ENCODE results near the gene PHACTR1. TPM values are rescaled to one million over a fixed set of nuclear protein-coding genes. Genes with fewer than 3 reads are reported as not detected.

The PHACTR1 gene
- total RNA-seq, 1 donor from 2014 or later: 1.0 TPM

- no peak for DNase-seq (ENCODE audit: low read depth in 2 of 2)
Observed at GRCh38 chr6:13025893-13026499, 309.4 kb downstream of the PHACTR1 start.

GRCh38 chr6:13026557-13026956 is 310.0 kb downstream of the PHACTR1 start:
- DNase-seq (ENCODE audit: low read depth in 2 of 2): no peak

GRCh38 chr6:13027207-13027606 is 310.6 kb downstream of the PHACTR1 start:
- DNase-seq (ENCODE audit: low read depth in 2 of 2): no peak

GRCh38 chr6:13030396-13030795 is 313.8 kb downstream of the PHACTR1 start:
- DNase-seq (ENCODE audit: low read depth in 2 of 2): no peak

- DNase-seq (ENCODE audit: low read depth in 2 of 2): no peak
Observed at GRCh38 chr6:13032566-13032965, 316.0 kb downstream of the PHACTR1 start.

GRCh38 chr6:13033145-13033544 is 316.6 kb downstream of the PHACTR1 start:
- DNase-seq (ENCODE audit: low read depth in 2 of 2): no peak

GRCh38 chr6:13034316-13034715 is 317.7 kb downstream of the PHACTR1 start:
- DNase-seq (ENCODE audit: low read depth in 2 of 2): no peak

- no peak for DNase-seq (ENCODE audit: low read depth in 2 of 2)
Observed at GRCh38 chr6:13035606-13036005, 319.0 kb downstream of the PHACTR1 start.

- DNase-seq (ENCODE audit: low read depth in 2 of 2): no peak
Observed at GRCh38 chr6:13038315-13038714, 321.7 kb downstream of the PHACTR1 start.

- DNase-seq (ENCODE audit: low read depth in 2 of 2): peak in 1 of 2 donors; percentile 47
Observed at GRCh38 chr6:13038741-13039190, 322.2 kb downstream of the PHACTR1 start.

GRCh38 chr6:13044390-13044789 is 327.8 kb downstream of the PHACTR1 start:
- DNase-seq (ENCODE audit: low read depth in 2 of 2): peak in 1 of 2 donors; percentile 4

GRCh38 chr6:13044896-13045295 is 328.3 kb downstream of the PHACTR1 start:
- no peak for DNase-seq (ENCODE audit: low read depth in 2 of 2)

GRCh38 chr6:13045676-13046075 is 329.1 kb downstream of the PHACTR1 start:
- DNase-seq (ENCODE audit: low read depth in 2 of 2): no peak

GRCh38 chr6:13046084-13046483 is 329.5 kb downstream of the PHACTR1 start:
- DNase-seq (ENCODE audit: low read depth in 2 of 2): no peak

GRCh38 chr6:13048113-13048512 is 331.5 kb downstream of the PHACTR1 start:
- DNase-seq (ENCODE audit: low read depth in 2 of 2): no peak

GRCh38 chr6:13049666-13050254 is 333.2 kb downstream of the PHACTR1 start:
- DNase-seq (ENCODE audit: low read depth in 2 of 2): peak in 1 of 2 donors; percentile 31

- DNase-seq (ENCODE audit: low read depth in 2 of 2): no peak
Observed at GRCh38 chr6:13053006-13053461, 336.5 kb downstream of the PHACTR1 start.

GRCh38 chr6:13058051-13058450 is 341.5 kb downstream of the PHACTR1 start:
- DNase-seq (ENCODE audit: low read depth in 2 of 2): no peak

- no peak for DNase-seq (ENCODE audit: low read depth in 2 of 2)
Observed at GRCh38 chr6:13059026-13059425, 342.5 kb downstream of the PHACTR1 start.

GRCh38 chr6:13063300-13063918 is 346.8 kb downstream of the PHACTR1 start:
- DNase-seq (ENCODE audit: low read depth in 2 of 2): no peak

- no peak for DNase-seq (ENCODE audit: low read depth in 2 of 2)
Observed at GRCh38 chr6:13065581-13065980, 349.0 kb downstream of the PHACTR1 start.

- no peak for DNase-seq (ENCODE audit: low read depth in 2 of 2)
Observed at GRCh38 chr6:13066050-13066449, 349.5 kb downstream of the PHACTR1 start.

GRCh38 chr6:13066820-13067219 is 350.3 kb downstream of the PHACTR1 start:
- DNase-seq (ENCODE audit: low read depth in 2 of 2): no peak

All from dermis microvascular lymphatic vessel endothelial cell (primary cell).